Keratinocyte (primary cell): ENCODE results near the gene EPRS1. TPM values are rescaled to one million over a fixed set of nuclear protein-coding genes. Genes with fewer than 3 reads are reported as not detected.

Source experiments
- DNase-seq: peaks from one replicate; pipeline ENCODE4 v3.0.0-alpha.2; 2011; ENCODE audit warnings: low read depth, missing footprints, low spot score
- FAIRE-seq: peaks from 2 replicates; lab custom pipeline; 2011; peaks lifted over from hg19 to GRCh38; lab: Jason Lieb, UNC
- H2AFZ ChIP-seq: 2 replicates; pipeline ENCODE4 v1.6.0; 2012; ENCODE audit warnings: low read length, control low read depth, inconsistent platforms; ENCODE audit not compliant: control insufficient read depth
- H3K27ac ChIP-seq: 2 replicates; pipeline ENCODE4 v1.5.1; 2011; ENCODE audit warnings: low read length; ENCODE audit not compliant: control insufficient read depth, insufficient read depth
- H3K27me3 ChIP-seq: 3 replicates; pipeline ENCODE4 v1.6.0; 2011; ENCODE audit warnings: low read length; ENCODE audit not compliant: control insufficient read depth, insufficient read depth; ENCODE audit errors: extremely low read depth
- H3K36me3 ChIP-seq, 2 experiments: 2 replicates in 1 of 2; 3 replicates in 1 of 2; pipeline ENCODE4 v1.5.1; 2011; ENCODE audit warnings: low read length in 2 of 2, mild to moderate bottlenecking in 1 of 2; ENCODE audit not compliant: control insufficient read depth in 2 of 2, insufficient read depth in 2 of 2; ENCODE audit errors: extremely low read depth in 1 of 2
- H3K4me1 ChIP-seq: 3 replicates; pipeline ENCODE4 v1.5.1; 2011; ENCODE audit warnings: low read length; ENCODE audit not compliant: control insufficient read depth, insufficient read depth; ENCODE audit errors: extremely low read depth
- H3K4me2 ChIP-seq: 3 replicates; pipeline ENCODE4 v1.6.0; 2011; ENCODE audit warnings: low read depth, low read length; ENCODE audit not compliant: control insufficient read depth, insufficient read depth; ENCODE audit errors: extremely low read depth
- H3K4me3 ChIP-seq, 3 experiments: fragments of 200-600 bp in 1 of 3; sonication (generic) in 1 of 3; 2 replicates in 2 of 3; 3 replicates in 1 of 3; pipeline ENCODE4 v1.5.1; 2011 to 2016; ENCODE audit warnings: low read length in 3 of 3, mild to moderate bottlenecking in 3 of 3, control low read depth in 2 of 3, inconsistent platforms in 1 of 3, low read depth in 1 of 3, mixed read lengths in 1 of 3, mixed run types in 1 of 3, moderate library complexity in 1 of 3; ENCODE audit not compliant: control insufficient read depth in 2 of 3, insufficient read depth in 2 of 3; ENCODE audit errors: extremely low read depth in 1 of 3
- H3K79me2 ChIP-seq: 2 replicates; pipeline ENCODE4 v1.6.0; 2012; ENCODE audit warnings: low read length; ENCODE audit not compliant: control insufficient read depth, insufficient read depth
- H3K9ac ChIP-seq: 3 replicates; pipeline ENCODE4 v1.6.0; 2011; ENCODE audit warnings: low read length; ENCODE audit not compliant: control insufficient read depth, insufficient read depth; ENCODE audit errors: extremely low read depth
- H3K9me1 ChIP-seq: 3 replicates; pipeline ENCODE4 v1.6.0; 2011; ENCODE audit warnings: low read length; ENCODE audit not compliant: control insufficient read depth, insufficient read depth; ENCODE audit errors: extremely low read depth
- H3K9me3 ChIP-seq: 2 replicates; pipeline ENCODE4 v1.5.1; 2012; ENCODE audit warnings: low read depth, low read length; ENCODE audit not compliant: control insufficient read depth
- H4K20me1 ChIP-seq: 3 replicates; pipeline ENCODE4 v1.6.0; 2011; ENCODE audit warnings: low read length; ENCODE audit not compliant: control insufficient read depth, insufficient read depth; ENCODE audit errors: extremely low read depth
- CTCF ChIP-seq, 3 experiments: IDR thresholded peaks in 1 of 3; conservative IDR thresholded peaks in 1 of 3; optimal IDR thresholded peaks in 1 of 3; 2 replicates in 2 of 3; 3 replicates in 1 of 3; pipeline versions ENCODE3 to v1.5.1; 2011; ENCODE audit warnings: low read length in 3 of 3, mild to moderate bottlenecking in 3 of 3, moderate library complexity in 2 of 3, control low read depth in 1 of 3, inconsistent platforms in 1 of 3; ENCODE audit not compliant: insufficient read depth in 2 of 3; ENCODE audit errors: extremely low read depth in 1 of 3
- EZH2 ChIP-seq: IDR thresholded peaks from one replicate; pipeline ENCODE4 v1.6.1; 2012; ENCODE audit warnings: inconsistent platforms, mild to moderate bottlenecking, low read length, moderate library complexity
- dilution Hi-C: fragments of 300-500 bp; cut with MboI; formaldehyde crosslinking; loops from one replicate; pipeline ENCODE4 v1.7.0; 2020; ENCODE audit warnings: low sequenced_read_pairs; ENCODE audit not compliant: extremely low pct_ligation_motif_present
- polyA plus RNA-seq, 5 experiments: library from polyadenylated mRNA; depleted of rRNA in 3 of 5; stranded (reverse) in 3 of 5; stranded (forward) in 1 of 5; unstranded in 1 of 5; fragments of >200 nt; gene quantifications; 1 replicate in 1 of 5; 2 replicates in 3 of 5; 3 replicates in 1 of 5; pipeline versions ENCODE4 v1.2.1 to v1.2.3, GENCODE V29; 2011 to 2012; ENCODE audit warnings: missing spikeins in 2 of 5, low read depth in 1 of 5, low replicate concordance in 1 of 5

Gene EPRS1
- polyA plus RNA-seq, 1 donor (not counting 4 experiments of a cell fraction or from before 2014, with no cell fraction given): 96.3 TPM

- Histone ChIP-seq H3K9me3 (no peaks in the 10 kb centered on the region), H3K9ac (peak overlapping the region; percentile 90), H3K9me1 (no peaks in the 10 kb centered on the region), H3K79me2 (peaks cover 48% of the 10 kb centered on the region), H2AFZ (no peak overlapping the region), H3K4me3 (peak overlapping the region; percentile 95 to 97 (median 96)), H3K36me3 (peaks cover 0 to 6% of the 10 kb centered on the region in 2 experiments), H3K27me3 (no peaks in the 10 kb centered on the region), H3K27ac (peak overlapping the region; percentile 81), H3K4me1 (no peaks in the 10 kb centered on the region), H3K4me2 (peak overlapping the region; percentile 52), H4K20me1 (no peaks in the 10 kb centered on the region)
- no peak for FAIRE-seq
- dilution Hi-C loops: no loop called here
- TF ChIP-seq EZH2 (no peak), CTCF (optimal IDR thresholded peaks at IDR 0.05 in 1 of 3, IDR thresholded peaks at IDR 0.05 in 1 of 3, conservative IDR thresholded peaks at IDR 0.05 in 1 of 3; ENCODE audit: extremely low read depth in 1 of 3, insufficient read depth in 2 of 3, low read length in 3 of 3) (no peak)
- DNase-seq: no peak
Measured at GRCh38 chr1:220044678-220045355, 1.5 kb downstream of the EPRS1 start.

- FAIRE-seq: no peak
- no peak overlapping the region for H3K4me3 ChIP-seq
- dilution Hi-C loops: no loop called here
Measured at GRCh38 chr1:220043646-220044045, 2.7 kb downstream of the EPRS1 start.

More at GRCh38 chr1:220043646-220044045, 2.7 kb downstream of the EPRS1 start:
- Histone ChIP-seq H3K36me3 (peaks cover 6% of the 10 kb centered on the region in 2 experiments), H3K9ac (no peak overlapping the region), H3K27me3 (no peaks in the 10 kb centered on the region), H4K20me1 (no peaks in the 10 kb centered on the region), H3K27ac (no peak overlapping the region), H3K9me3 (no peaks in the 10 kb centered on the region), H3K9me1 (no peaks in the 10 kb centered on the region), H3K4me1 (no peaks in the 10 kb centered on the region), H3K4me2 (no peak overlapping the region), H2AFZ (no peak overlapping the region), H3K79me2 (peaks cover 51% of the 10 kb centered on the region)
- no peak for TF ChIP-seq CTCF (optimal IDR thresholded peaks at IDR 0.05 in 1 of 3, IDR thresholded peaks at IDR 0.05 in 1 of 3, conservative IDR thresholded peaks at IDR 0.05 in 1 of 3; ENCODE audit: extremely low read depth in 1 of 3, insufficient read depth in 2 of 3, low read length in 3 of 3)
- no peak for TF ChIP-seq EZH2
- no peak for DNase-seq
